ENCODE measurements around the gene STUB1.

- no peak for TF ChIP-seq CTCF (conservative IDR thresholded peaks at IDR 0.05; ENCODE audit: low read depth in 2 of 2)
- no peak for TF ChIP-seq REST (IDR thresholded peaks at IDR 0.05; ENCODE audit: unreplicated experiment)
- TF ChIP-seq POLR2AphosphoS5 (IDR thresholded peaks at IDR 0.05; ENCODE audit: low read depth), result no peak
- TF ChIP-seq EZH2 (IDR thresholded peaks at IDR 0.05; ENCODE audit: low read depth, unreplicated experiment), result no peak
- TF ChIP-seq ZNF462 (CRISPR knock-in tag; IDR thresholded peaks at IDR 0.05), result no peak
- TF ChIP-seq ZNF114 (CRISPR knock-in tag; IDR thresholded peaks at IDR 0.05), result no peak
- TF ChIP-seq NANOG (IDR thresholded peaks at IDR 0.05; ENCODE audit: borderline replicate concordance), result no peak
- TF ChIP-seq CREB1 (CRISPR knock-in tag; IDR thresholded peaks at IDR 0.05; ENCODE audit: low read depth), result no peak
- no peak for TF ChIP-seq ETS1 (IDR thresholded peaks at IDR 0.05)
- no peak for TF ChIP-seq STAT1 (IDR thresholded peaks at IDR 0.05; ENCODE audit: unreplicated experiment)
Measured at GRCh38 chr16:669666-670065, 10.5 kb upstream of the STUB1 start.

Measured in GM23338 (cell line).